Endothelial cell of hepatic sinusoid (primary cell): ENCODE results near the gene TMC4.
"Not testable (repeated sequence)": the region's sequence is repeated elsewhere in the genome, so short reads cannot be mapped to it uniquely, and the experiment has no call there.

ENCODE experiments used
- in situ Hi-C: cut with HindIII; loops from 2 replicates; pipeline ENCODE4 v1.10.0; 2017; ENCODE audit warnings: low sequenced_read_pairs

The TMC4 gene

GRCh38 chr19:54172471-54173358 is at the start of gene TMC4:
TMC4 (minus strand) TSS chr19:54173160; CDS start chr19:54173117, 43 bp downstream.
- in situ Hi-C loops = no loop called here

- in situ Hi-C loops = not testable (repeated sequence)
These were observed 49.0 kb upstream of the TMC4 start for GRCh38 chr19:54221947-54222346.

- in situ Hi-C loops = not testable (repeated sequence)
These were observed 46.7 kb upstream of the TMC4 start for GRCh38 chr19:54219702-54220101.

GRCh38 chr19:54218960-54219661 is 46.2 kb upstream of the TMC4 start:
- in situ Hi-C loops = no loop called here

- in situ Hi-C loops = no loop called here
These were observed 45.3 kb upstream of the TMC4 start for GRCh38 chr19:54218259-54218658.

GRCh38 chr19:54217517-54218247 is 44.7 kb upstream of the TMC4 start:
- in situ Hi-C loops = not testable (repeated sequence)

- in situ Hi-C loops = no loop called here
These were observed 43.9 kb upstream of the TMC4 start for GRCh38 chr19:54216869-54217268.

- in situ Hi-C loops = not testable (repeated sequence)
These were observed 41.8 kb upstream of the TMC4 start for GRCh38 chr19:54214734-54215133.

GRCh38 chr19:54214217-54214616 is 41.3 kb upstream of the TMC4 start:
- in situ Hi-C loops = not testable (repeated sequence)

GRCh38 chr19:54211235-54211634 is 38.3 kb upstream of the TMC4 start:
- in situ Hi-C loops = no loop called here

GRCh38 chr19:54209811-54210494 is 37.0 kb upstream of the TMC4 start:
- in situ Hi-C loops = loop anchor here (5.0 kb wide), 1 partner anchor 53 kb away; the partner anchor contains the start of gene LENG1

- in situ Hi-C loops = loop anchor here (5.0 kb wide), 1 partner anchor 52 kb away; the partner anchor contains the start of gene LENG1
These were observed 36.3 kb upstream of the TMC4 start for GRCh38 chr19:54209058-54209810.

GRCh38 chr19:54208784-54209057 is 35.8 kb upstream of the TMC4 start:
- in situ Hi-C loops = loop anchor here (5.0 kb wide), 1 partner anchor 51 kb away; the partner anchor contains the start of gene LENG1

GRCh38 chr19:54207983-54208783 is 35.2 kb upstream of the TMC4 start:
- in situ Hi-C loops = loop anchor here (5.0 kb wide), 1 partner anchor 51 kb away; the partner anchor contains the start of gene LENG1

- in situ Hi-C loops = loop anchor here (5.0 kb wide), 1 partner anchor 50 kb away; the partner anchor contains the start of gene LENG1
These were observed 34.7 kb upstream of the TMC4 start for GRCh38 chr19:54207676-54207982.

- in situ Hi-C loops = loop anchor here (5.0 kb wide), 1 partner anchor 50 kb away; the partner anchor contains the start of gene LENG1
These were observed 34.2 kb upstream of the TMC4 start for GRCh38 chr19:54207193-54207592.

- in situ Hi-C loops = loop anchor here (5.0 kb wide), 1 partner anchor 50 kb away; the partner anchor contains the start of gene LENG1
These were observed 33.8 kb upstream of the TMC4 start for GRCh38 chr19:54206831-54207177.

- in situ Hi-C loops = loop anchor here (5.0 kb wide), 1 partner anchor 49 kb away; the partner anchor contains the start of gene LENG1
These were observed 33.3 kb upstream of the TMC4 start for GRCh38 chr19:54206030-54206830.
